Fibroblast of villous mesenchyme (primary cell): Measurements from ENCODE around the gene TSPAN12. TPM values are rescaled to one million over a fixed set of nuclear protein-coding genes. Genes with fewer than 3 reads are reported as not detected.

ENCODE experiments used
- DNase-seq: peaks from one replicate; pipeline ENCODE4 v3.0.0-alpha.2; 2010; ENCODE audit warnings: low read depth
- H3K4me3 ChIP-seq: 2 replicates; pipeline ENCODE4 v1.5.1; 2011; ENCODE audit warnings: low read depth, mild to moderate bottlenecking, low read length
- CTCF ChIP-seq: IDR thresholded peaks from 2 replicates; pipeline ENCODE4 v1.5.1; 2012; ENCODE audit warnings: low read depth, mild to moderate bottlenecking, low read length; ENCODE audit not compliant: insufficient read depth
- total RNA-seq: library from RNA; depleted of rRNA; stranded (reverse); fragments of >200 nt; gene quantifications from 2 replicates; pipeline ENCODE4 v1.2.3, GENCODE V29; 2012

Gene TSPAN12
- total RNA-seq, 1 donor: 4.7 TPM

- TF ChIP-seq CTCF: no peak
These were observed 48.7 kb downstream of the TSPAN12 start for GRCh38 chr7:120809260-120809659.

GRCh38 chr7:120807390-120807789 lies 50.6 kb downstream of the TSPAN12 start:
- no peak overlapping the region for H3K4me3 ChIP-seq
- TF ChIP-seq CTCF: no peak
- no peak for DNase-seq

More at GRCh38 chr7:120809260-120809659, 48.7 kb downstream of the TSPAN12 start:
- H3K4me3 ChIP-seq: no peak overlapping the region
- DNase-seq: no peak

- no peak overlapping the region for H3K4me3 ChIP-seq
- no peak for TF ChIP-seq CTCF
- DNase-seq: peak; percentile 15
These were observed 51.3 kb downstream of the TSPAN12 start for GRCh38 chr7:120806669-120807068.

GRCh38 chr7:120805636-120806388 lies 52.1 kb downstream of the TSPAN12 start:
- no peak overlapping the region for H3K4me3 ChIP-seq
- peak; percentile 65 for DNase-seq
- TF ChIP-seq CTCF: peak; percentile 89

GRCh38 chr7:120802751-120803150 lies 55.2 kb downstream of the TSPAN12 start:
- DNase-seq: no peak
- TF ChIP-seq CTCF: no peak
- H3K4me3 ChIP-seq: no peak overlapping the region

- no peak for DNase-seq
- no peak for TF ChIP-seq CTCF
These were observed 58.0 kb downstream of the TSPAN12 start for GRCh38 chr7:120799813-120800475.

More at GRCh38 chr7:120799813-120800475, 58.0 kb downstream of the TSPAN12 start:
- H3K4me3 ChIP-seq: no peak overlapping the region
